GM12865 (cell line): Measurements from ENCODE around the gene DPP10.

Experiments used
- DNase-seq: peaks from one replicate; pipeline ENCODE4 v3.0.0; 2010; ENCODE audit warnings: low read depth
- H3K4me3 ChIP-seq: 2 replicates; pipeline ENCODE4 v1.5.1; 2011; ENCODE audit warnings: mild to moderate bottlenecking, low read depth, low read length, control low read depth
- CTCF ChIP-seq: IDR thresholded peaks from 2 replicates; pipeline ENCODE4 v1.5.1; 2011; ENCODE audit warnings: low read length, control low read depth, low read depth, inconsistent platforms; ENCODE audit not compliant: insufficient read depth; ENCODE audit errors: missing control alignments

Gene DPP10

GRCh38 chr2:115491186-115491793 lies 1048.8 kb downstream of the DPP10 start:
- no peak for TF ChIP-seq CTCF
- DNase-seq: no peak
- no peak overlapping the region for H3K4me3 ChIP-seq

- DNase-seq: no peak
- no peak for TF ChIP-seq CTCF
- no peak overlapping the region for H3K4me3 ChIP-seq
Measured at GRCh38 chr2:115505331-115505730, 1062.9 kb downstream of the DPP10 start.

- TF ChIP-seq CTCF: no peak
- H3K4me3 ChIP-seq: no peak overlapping the region
Measured at GRCh38 chr2:115520727-115521126, 1078.3 kb downstream of the DPP10 start.

GRCh38 chr2:115524452-115524851 lies 1082.0 kb downstream of the DPP10 start:
- TF ChIP-seq CTCF: no peak

More at GRCh38 chr2:115520727-115521126, 1078.3 kb downstream of the DPP10 start:
- no peak for DNase-seq

GRCh38 chr2:115529627-115530026 lies 1087.2 kb downstream of the DPP10 start:
- no peak for TF ChIP-seq CTCF
- DNase-seq: no peak
- H3K4me3 ChIP-seq: no peak overlapping the region

More at GRCh38 chr2:115524452-115524851, 1082.0 kb downstream of the DPP10 start:
- H3K4me3 ChIP-seq: no peak overlapping the region
- DNase-seq: no peak

- DNase-seq: no peak
- no peak overlapping the region for H3K4me3 ChIP-seq
- TF ChIP-seq CTCF: no peak
Measured at GRCh38 chr2:115533081-115533480, 1090.6 kb downstream of the DPP10 start.

- no peak for DNase-seq
- TF ChIP-seq CTCF: no peak
Measured at GRCh38 chr2:115541814-115542213, 1099.4 kb downstream of the DPP10 start.

More at GRCh38 chr2:115541814-115542213, 1099.4 kb downstream of the DPP10 start:
- no peak overlapping the region for H3K4me3 ChIP-seq
